HG02763 (cell line): ENCODE data around the gene CRY1.
"Not testable (repeated sequence)": the region's sequence is repeated elsewhere in the genome, so short reads cannot be mapped to it uniquely, and the experiment has no call there.

ENCODE experiments used
- ATAC-seq: cut with Tn5 transposase; IDR thresholded peaks from one replicate; pipeline ENCODE4 v1.9.1; 2021; ENCODE audit warnings: mild to moderate bottlenecking, moderate library complexity; ENCODE audit not compliant: unreplicated experiment

CRY1 gene

GRCh38 chr12:107108995-107109508, 15.7 kb upstream of the CRY1 start:
- no peak for ATAC-seq

- ATAC-seq, result not testable (repeated sequence)
Measured at GRCh38 chr12:107108366-107108765, 15.0 kb upstream of the CRY1 start.

- no peak for ATAC-seq
Measured at GRCh38 chr12:107107381-107107780, 14.0 kb upstream of the CRY1 start.

- no peak for ATAC-seq
Measured at GRCh38 chr12:107106241-107107025, 13.1 kb upstream of the CRY1 start.

GRCh38 chr12:107105410-107105703, 12.0 kb upstream of the CRY1 start:
- no peak for ATAC-seq

GRCh38 chr12:107103516-107103915, 10.2 kb upstream of the CRY1 start:
- no peak for ATAC-seq

GRCh38 chr12:107103097-107103496, 9.7 kb upstream of the CRY1 start:
- no peak for ATAC-seq

- no peak for ATAC-seq
Measured at GRCh38 chr12:107102294-107102693, 8.9 kb upstream of the CRY1 start.

- ATAC-seq, result no peak
Measured at GRCh38 chr12:107101651-107102050, 8.3 kb upstream of the CRY1 start.

- no peak for ATAC-seq
Measured at GRCh38 chr12:107099917-107100316, 6.6 kb upstream of the CRY1 start.

- ATAC-seq, result no peak
Measured at GRCh38 chr12:107096571-107096970, 3.2 kb upstream of the CRY1 start.

GRCh38 chr12:107094183-107094448, 767 bp upstream of the CRY1 start:
- no peak for ATAC-seq

- ATAC-seq, result peak; percentile 23
Measured at GRCh38 chr12:107092669-107093416, 506 bp downstream of the CRY1 start.

GRCh38 chr12:107091989-107092641, 1.2 kb downstream of the CRY1 start:
- ATAC-seq, result no peak

- ATAC-seq, result no peak
Measured at GRCh38 chr12:107091381-107091780, 2.0 kb downstream of the CRY1 start.

- ATAC-seq, result no peak
Measured at GRCh38 chr12:107090711-107091110, 2.6 kb downstream of the CRY1 start.

- ATAC-seq, result no peak
Measured at GRCh38 chr12:107088912-107089311, 4.4 kb downstream of the CRY1 start.

GRCh38 chr12:107086314-107086713, 7.0 kb downstream of the CRY1 start:
- no peak for ATAC-seq

- ATAC-seq, result no peak
Measured at GRCh38 chr12:107081778-107082177, 11.6 kb downstream of the CRY1 start.

GRCh38 chr12:107080299-107080698, 13.1 kb downstream of the CRY1 start:
- ATAC-seq, result no peak

GRCh38 chr12:107079172-107080011, 14.0 kb downstream of the CRY1 start:
- ATAC-seq, result no peak
